ENCODE results near the gene PHKB.

DNA sequence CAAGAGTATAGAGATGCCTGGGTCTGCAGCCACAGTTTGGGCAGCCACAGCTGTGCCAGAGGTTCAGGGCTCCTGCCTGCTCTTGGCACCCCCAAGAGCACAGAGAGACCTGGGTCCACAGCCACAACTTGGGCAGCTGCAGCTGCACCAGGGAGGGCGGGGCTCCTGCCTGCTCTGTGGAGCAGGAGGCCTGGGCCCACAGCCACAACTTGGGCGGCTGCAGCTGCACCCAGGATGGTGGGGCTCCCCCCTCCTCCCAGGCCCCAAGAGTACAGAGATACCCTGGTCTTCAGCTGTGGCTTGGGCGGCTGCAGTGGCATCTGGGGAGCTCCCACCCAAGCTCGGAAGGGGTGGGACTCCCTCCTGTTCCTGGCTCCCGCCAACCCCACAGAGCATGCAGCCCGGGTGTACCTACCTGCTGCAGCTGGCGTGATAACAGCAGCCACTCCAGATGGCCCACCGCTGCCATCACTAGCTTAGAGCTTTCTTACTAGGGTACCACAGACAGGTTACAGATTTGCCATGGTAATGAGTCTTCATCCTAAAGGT, 72.7 kb downstream of the PHKB start:
- TF ChIP-seq POLR2AphosphoS5 (IDR thresholded peaks at IDR 0.05; ENCODE audit: low read depth), result no peak
- TF ChIP-seq, protein P1, sequence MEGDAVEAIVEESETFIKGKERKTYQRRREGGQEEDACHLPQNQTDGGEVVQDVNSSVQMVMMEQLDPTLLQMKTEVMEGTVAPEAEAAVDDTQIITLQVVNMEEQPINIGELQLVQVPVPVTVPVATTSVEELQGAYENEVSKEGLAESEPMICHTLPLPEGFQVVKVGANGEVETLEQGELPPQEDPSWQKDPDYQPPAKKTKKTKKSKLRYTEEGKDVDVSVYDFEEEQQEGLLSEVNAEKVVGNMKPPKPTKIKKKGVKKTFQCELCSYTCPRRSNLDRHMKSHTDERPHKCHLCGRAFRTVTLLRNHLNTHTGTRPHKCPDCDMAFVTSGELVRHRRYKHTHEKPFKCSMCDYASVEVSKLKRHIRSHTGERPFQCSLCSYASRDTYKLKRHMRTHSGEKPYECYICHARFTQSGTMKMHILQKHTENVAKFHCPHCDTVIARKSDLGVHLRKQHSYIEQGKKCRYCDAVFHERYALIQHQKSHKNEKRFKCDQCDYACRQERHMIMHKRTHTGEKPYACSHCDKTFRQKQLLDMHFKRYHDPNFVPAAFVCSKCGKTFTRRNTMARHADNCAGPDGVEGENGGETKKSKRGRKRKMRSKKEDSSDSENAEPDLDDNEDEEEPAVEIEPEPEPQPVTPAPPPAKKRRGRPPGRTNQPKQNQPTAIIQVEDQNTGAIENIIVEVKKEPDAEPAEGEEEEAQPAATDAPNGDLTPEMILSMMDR (IDR thresholded peaks at IDR 0.05; ENCODE audit: insufficient read depth, low read length), result no peak
- TF ChIP-seq, protein P2, sequence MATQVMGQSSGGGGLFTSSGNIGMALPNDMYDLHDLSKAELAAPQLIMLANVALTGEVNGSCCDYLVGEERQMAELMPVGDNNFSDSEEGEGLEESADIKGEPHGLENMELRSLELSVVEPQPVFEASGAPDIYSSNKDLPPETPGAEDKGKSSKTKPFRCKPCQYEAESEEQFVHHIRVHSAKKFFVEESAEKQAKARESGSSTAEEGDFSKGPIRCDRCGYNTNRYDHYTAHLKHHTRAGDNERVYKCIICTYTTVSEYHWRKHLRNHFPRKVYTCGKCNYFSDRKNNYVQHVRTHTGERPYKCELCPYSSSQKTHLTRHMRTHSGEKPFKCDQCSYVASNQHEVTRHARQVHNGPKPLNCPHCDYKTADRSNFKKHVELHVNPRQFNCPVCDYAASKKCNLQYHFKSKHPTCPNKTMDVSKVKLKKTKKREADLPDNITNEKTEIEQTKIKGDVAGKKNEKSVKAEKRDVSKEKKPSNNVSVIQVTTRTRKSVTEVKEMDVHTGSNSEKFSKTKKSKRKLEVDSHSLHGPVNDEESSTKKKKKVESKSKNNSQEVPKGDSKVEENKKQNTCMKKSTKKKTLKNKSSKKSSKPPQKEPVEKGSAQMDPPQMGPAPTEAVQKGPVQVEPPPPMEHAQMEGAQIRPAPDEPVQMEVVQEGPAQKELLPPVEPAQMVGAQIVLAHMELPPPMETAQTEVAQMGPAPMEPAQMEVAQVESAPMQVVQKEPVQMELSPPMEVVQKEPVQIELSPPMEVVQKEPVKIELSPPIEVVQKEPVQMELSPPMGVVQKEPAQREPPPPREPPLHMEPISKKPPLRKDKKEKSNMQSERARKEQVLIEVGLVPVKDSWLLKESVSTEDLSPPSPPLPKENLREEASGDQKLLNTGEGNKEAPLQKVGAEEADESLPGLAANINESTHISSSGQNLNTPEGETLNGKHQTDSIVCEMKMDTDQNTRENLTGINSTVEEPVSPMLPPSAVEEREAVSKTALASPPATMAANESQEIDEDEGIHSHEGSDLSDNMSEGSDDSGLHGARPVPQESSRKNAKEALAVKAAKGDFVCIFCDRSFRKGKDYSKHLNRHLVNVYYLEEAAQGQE (IDR thresholded peaks at IDR 0.05; ENCODE audit: insufficient replicate concordance, low read depth), result no peak
